HG03432 (cell line): ENCODE data around the gene ACTL7A.
A peak's percentile ranks its signal among the peaks of the same experiment; 100 is the strongest.
"Not testable (repeated sequence)": the region's sequence is repeated elsewhere in the genome, so short reads cannot be mapped to it uniquely, and the experiment has no call there.

Source experiments
- ATAC-seq: cut with Tn5 transposase; IDR thresholded peaks from one replicate; pipeline ENCODE4 v1.9.1; 2021; ENCODE audit warnings: mild to moderate bottlenecking, moderate library complexity; ENCODE audit not compliant: unreplicated experiment

ACTL7A gene

GRCh38 chr9:108848296-108848695, 13.8 kb upstream of the ACTL7A start:
- not testable (repeated sequence) for ATAC-seq

- no peak for ATAC-seq
Observed at GRCh38 chr9:108850293-108850897, 11.7 kb upstream of the ACTL7A start.

- ATAC-seq, result no peak
Observed at GRCh38 chr9:108851138-108851537, 10.9 kb upstream of the ACTL7A start.

GRCh38 chr9:108852079-108852478, 10.0 kb upstream of the ACTL7A start:
- ATAC-seq, result no peak

GRCh38 chr9:108854094-108854493, 8.0 kb upstream of the ACTL7A start:
- ATAC-seq, result no peak

GRCh38 chr9:108854641-108855528, 7.2 kb upstream of the ACTL7A start:
- no peak for ATAC-seq

GRCh38 chr9:108855529-108855886, 6.6 kb upstream of the ACTL7A start:
- ATAC-seq, result no peak

GRCh38 chr9:108855888-108856287, 6.2 kb upstream of the ACTL7A start, which contains the start of gene ACTL7B:
Gene ACTL7B, minus strand, starts transcription at chr9:108855986. Its CDS starts 56 bp downstream, at chr9:108855930.
- no peak for ATAC-seq

- no peak for ATAC-seq
Observed at GRCh38 chr9:108857572-108857971, 4.5 kb upstream of the ACTL7A start.

- ATAC-seq, result peak; percentile 89
Observed at GRCh38 chr9:108859459-108860114, 2.5 kb upstream of the ACTL7A start.

GRCh38 chr9:108860354-108860753, 1.7 kb upstream of the ACTL7A start:
- ATAC-seq, result no peak

- ATAC-seq, result no peak
Observed at GRCh38 chr9:108860764-108861163, 1.3 kb upstream of the ACTL7A start.

GRCh38 chr9:108861464-108861863, 602 bp upstream of the ACTL7A start:
- ATAC-seq, result no peak

- no peak for ATAC-seq
Observed at GRCh38 chr9:108863891-108864290, 1.8 kb downstream of the ACTL7A start.

GRCh38 chr9:108864446-108864845, 2.4 kb downstream of the ACTL7A start:
- no peak for ATAC-seq

GRCh38 chr9:108865037-108865436, 3.0 kb downstream of the ACTL7A start:
- ATAC-seq, result no peak

- ATAC-seq, result no peak
Observed at GRCh38 chr9:108866001-108866420, 3.9 kb downstream of the ACTL7A start.

GRCh38 chr9:108867116-108867515, 5.0 kb downstream of the ACTL7A start:
- no peak for ATAC-seq

- ATAC-seq, result no peak
Observed at GRCh38 chr9:108867829-108868228, 5.8 kb downstream of the ACTL7A start.

GRCh38 chr9:108869092-108869725, 7.1 kb downstream of the ACTL7A start:
- ATAC-seq, result no peak

GRCh38 chr9:108874058-108874788, 12.2 kb downstream of the ACTL7A start:
- no peak for ATAC-seq
